Daoy (cell line): ENCODE results near the gene SHLD3. TPM values are rescaled to one million over a fixed set of nuclear protein-coding genes. Genes with fewer than 3 reads are reported as not detected.
"Not testable (repeated sequence)": the region's sequence is repeated elsewhere in the genome, so short reads cannot be mapped to it uniquely, and the experiment has no call there.

Experiments
- DNase-seq: peaks from one replicate; pipeline ENCODE4 v3.0.0-alpha.2; 2015; ENCODE audit warnings: low read depth
- total RNA-seq: library from RNA; depleted of rRNA; stranded (reverse); fragments of >200 nt; shearing (Covaris generic); gene quantifications from 2 replicates; pipeline ENCODE4 v1.2.3, GENCODE V29; 2014; rRNA removed

The SHLD3 gene, protein sequence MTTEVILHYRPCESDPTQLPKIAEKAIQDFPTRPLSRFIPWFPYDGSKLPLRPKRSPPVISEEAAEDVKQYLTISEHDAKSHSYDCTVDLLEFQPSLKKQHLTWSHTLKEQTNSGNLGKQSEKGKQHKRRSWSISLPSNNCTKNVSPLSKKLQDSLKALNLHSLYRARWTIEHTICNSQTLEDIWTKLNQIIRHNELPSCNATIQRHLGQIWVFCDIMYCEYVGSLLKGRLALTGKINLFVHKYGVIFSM
- total RNA-seq = 5.3 and 7.7 TPM in 2 replicates

DNA sequence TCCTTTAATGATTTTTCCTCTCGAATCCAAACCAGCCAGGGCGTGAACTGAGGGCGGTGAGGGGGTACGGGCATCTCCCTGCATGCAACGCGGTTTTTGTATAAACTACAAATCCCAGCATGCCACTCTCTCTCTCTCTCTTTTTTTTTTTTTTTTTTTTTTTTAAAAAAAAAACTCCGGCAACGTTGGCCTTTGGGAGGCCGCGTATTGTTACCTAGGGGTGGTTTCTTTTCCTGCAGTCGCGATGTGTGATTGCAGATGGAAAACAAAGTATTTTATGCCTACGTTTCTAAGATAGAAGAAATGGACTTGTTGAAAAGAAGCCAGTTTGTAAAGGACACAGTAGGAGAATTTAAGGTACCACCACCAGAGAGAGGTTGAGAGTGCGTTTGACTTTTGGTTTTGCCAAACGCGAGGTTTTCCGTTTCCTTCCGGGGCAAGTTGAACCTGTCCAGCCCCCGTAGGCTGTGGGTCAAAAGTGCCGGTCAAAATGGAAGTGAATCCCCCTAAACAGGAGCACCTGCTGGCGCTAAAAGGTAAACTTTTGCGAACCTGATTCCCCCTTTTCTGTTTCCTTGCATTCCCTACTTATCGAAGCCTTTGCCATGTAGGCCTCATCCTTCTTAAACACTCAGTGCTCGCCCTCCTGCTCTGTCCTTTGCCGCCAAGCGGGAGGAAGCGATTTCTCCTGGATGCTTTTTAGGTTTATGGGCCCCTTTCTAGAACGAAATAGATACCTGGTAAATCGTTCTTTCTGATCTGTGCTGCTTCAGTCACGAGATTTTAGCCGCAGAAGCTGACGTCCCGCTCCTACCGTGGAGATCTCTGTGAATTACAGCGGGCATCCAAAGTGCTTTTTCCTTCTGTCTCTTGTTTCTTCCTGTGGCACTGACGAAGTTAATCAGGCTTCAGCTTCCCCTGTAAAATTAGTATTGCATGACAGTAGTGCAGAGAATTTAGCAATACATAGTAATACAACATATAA, at the start of gene SHLD3, which contains the start of gene TRAPPC13:
Gene SHLD3 (plus strand): TSS at position 457 of the 985 bp plus-strand sequence. CDS start 4,561 bp downstream, outside the sequence.
Gene TRAPPC13 (plus strand): TSS at position 457 of the 985 bp plus-strand sequence. CDS start 34 bp downstream, at position 491.
- peak; percentile 88 for DNase-seq

DNA sequence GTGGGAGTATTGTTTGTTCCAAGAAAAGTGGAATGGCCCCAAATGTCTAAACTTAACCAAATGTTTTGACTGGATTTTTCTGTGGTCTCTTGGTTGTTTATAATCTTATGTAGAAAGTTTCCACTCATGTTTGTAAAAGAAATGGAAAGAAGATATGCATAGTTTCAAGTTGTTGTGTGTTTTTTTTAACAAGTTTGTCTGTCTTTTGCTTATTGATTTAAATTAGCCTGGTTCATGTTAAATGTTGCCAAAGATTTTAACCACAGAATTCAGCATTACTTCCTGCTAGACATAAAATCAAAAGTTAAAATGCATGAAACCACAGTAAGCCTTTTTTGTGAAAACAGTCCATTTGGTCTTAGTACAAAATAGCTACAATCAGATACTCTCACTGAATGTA, 47.7 kb upstream of the SHLD3 start:
- DNase-seq = no peak

DNA sequence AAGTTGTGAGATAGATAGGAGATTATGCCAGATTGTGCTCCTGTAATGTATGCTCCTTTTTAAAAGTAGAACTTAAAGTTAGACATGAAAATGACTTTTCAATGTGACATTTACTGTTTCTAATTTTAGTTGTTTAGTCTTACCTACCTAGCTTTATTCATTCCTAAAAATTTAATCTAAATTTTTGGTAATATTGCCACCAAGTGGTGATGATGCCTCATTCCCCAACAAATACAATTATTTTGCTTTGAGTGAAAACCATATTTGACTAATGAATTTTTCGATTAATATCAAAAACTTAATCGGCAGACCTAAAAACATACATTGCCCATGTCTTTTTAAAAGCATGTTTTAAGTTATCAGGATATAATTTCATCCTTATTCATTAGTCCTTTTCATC, 36.1 kb upstream of the SHLD3 start:
- DNase-seq = no peak

DNA sequence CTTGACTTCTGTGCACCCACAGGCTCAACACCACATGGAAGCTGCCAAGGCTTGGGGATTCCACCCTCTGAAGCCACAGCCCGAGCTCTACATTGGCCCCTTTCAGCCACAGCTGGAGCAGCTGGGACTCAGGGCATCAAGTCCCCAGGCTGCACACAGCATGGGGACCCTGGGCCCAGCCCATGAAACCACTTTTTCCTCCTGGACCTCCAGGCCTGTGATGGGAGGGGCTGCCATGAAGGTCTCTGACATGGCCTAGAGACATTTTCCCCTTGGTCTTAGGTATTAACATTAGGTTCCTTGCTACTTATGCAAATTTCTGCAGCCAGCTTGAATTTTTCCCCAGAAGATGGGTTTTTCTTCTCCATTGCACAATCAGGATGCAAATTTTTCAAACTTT, 23.1 kb upstream of the SHLD3 start:
- DNase-seq = not testable (repeated sequence)

DNA sequence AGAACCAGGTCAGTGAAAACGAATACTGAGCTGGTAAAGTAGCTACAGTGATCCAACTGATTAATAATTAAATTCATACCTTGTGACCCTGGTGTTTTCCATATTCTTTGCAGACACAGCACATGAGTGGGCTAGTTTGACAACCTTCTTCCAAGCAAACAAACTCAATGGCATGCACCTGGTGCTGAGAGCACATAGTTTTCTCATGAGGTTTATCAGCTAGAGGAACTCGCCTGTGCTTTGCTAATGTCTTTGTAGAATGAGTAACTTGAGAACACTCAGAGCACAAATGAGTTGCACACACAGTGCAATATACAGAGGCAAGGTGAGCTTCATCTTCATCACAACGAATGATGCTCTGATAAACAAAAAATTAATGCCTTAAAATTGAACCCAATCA, 13.3 kb upstream of the SHLD3 start:
- DNase-seq = no peak

DNA sequence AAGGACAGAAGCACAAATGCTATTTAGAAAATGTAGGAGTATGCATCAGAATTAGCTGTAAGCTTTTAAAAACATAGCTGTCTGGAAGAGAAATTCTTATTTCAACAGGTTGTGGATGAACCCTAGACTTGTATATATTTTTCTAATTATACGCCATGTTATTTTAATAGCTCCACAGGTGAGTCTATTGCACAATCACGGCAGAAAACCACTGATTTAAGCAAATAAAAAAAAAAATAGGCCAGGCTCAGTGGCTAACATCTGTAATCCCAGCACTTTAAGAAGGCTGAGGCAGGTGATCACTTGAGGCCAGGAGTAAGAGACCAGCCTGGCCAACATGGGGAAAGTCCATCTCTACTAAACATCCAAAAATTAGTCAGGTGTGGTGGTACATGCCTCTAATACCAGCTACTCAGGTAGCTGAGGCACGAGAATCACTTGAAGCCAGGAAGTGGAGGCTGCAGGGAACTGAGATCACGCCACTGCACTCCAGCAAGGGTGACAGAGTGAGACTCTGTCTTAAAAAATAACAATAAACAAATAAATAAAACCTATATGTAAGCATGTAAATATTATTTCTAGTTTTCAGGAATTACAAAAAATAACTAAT, 12.4 kb upstream of the SHLD3 start:
- DNase-seq = no peak

DNA sequence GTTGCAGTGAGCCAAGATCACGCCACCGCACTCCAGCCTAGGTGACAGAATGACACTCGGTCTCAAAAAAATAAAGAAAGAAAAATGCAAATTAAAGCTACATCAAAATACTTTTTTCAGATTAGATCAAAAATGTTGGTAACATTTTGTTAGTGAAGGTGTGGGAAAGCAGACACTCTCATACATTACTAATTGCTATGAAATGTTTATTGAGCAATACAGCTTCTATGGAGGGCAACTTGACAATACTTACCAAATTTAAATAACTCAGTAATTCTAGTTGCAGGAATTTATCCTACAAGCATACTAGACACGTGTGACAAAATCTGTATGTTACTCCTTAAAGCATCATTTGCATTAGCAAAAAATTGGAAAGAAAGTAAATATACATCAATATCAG, 4.8 kb upstream of the SHLD3 start:
- DNase-seq = no peak

DNA sequence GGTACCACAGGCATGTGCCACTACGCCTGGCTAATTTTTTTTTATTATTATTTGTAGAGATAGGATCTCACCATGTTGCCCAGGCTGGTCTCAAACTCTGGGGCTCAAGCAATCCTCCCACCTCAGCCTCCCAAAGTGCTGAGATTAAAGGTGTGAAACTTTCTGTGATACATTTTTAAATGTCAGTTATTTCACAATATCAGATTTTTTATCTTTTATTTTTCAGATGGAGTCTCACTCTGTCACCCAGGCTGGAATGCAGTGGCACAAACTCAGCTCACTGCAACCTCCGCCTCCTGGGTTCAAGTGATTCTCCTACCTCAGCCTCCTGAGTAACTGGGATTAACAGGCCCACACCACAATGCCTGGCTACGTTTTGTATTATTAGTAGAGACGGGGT, 2.9 kb upstream of the SHLD3 start:
- not testable (repeated sequence) for DNase-seq

DNA sequence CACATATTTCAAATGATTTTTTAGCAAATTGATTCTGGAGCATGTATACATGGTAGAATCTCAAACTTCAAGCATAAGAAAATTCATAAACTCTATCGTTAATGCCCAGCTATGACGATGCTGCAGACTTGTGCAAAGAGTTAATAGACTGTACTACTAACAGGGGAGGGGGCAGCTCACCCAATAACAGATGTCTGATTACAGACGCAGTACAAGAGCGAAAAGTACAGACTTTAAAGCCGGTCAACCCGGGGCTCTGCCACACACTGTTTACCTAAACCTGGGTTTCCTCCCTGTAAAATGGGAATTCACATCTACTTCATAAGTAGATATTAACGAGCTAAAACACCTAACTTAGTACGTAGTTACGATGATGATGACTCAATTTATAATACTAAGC, 1.3 kb upstream of the SHLD3 start:
- no peak for DNase-seq

DNA sequence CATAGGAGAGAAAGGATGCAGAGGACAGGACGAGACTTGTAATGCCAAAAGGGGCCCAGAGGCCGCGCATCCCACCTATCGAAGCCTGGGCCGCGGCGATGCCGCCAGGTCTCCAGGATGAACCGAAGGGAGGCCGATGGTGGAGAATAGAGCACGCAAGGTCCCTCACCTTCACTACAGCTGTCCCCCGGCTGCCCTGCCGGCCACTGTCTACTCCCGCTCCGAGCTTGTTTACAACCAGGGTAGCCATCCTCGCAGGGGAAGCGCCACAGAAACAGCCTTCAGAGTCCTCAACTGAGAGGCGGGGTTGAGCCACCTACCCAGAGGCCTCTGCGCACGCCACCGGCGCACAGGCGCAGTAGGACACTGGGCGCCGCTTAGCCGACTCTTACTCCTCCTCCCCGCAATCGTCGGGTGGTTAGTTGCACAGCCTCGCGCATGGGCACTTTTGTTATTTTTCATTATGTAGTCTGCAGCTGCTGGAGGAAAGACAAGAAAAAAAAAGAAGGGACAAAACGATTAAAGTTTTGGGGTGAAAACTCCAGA, 729 bp upstream of the SHLD3 start, which contains the start of gene TRIM23:
Gene TRIM23 (minus strand): TSS at position 309 of the 546 bp plus-strand sequence. CDS start 59 bp downstream, at position 250.
- DNase-seq = peak; percentile 96

DNA sequence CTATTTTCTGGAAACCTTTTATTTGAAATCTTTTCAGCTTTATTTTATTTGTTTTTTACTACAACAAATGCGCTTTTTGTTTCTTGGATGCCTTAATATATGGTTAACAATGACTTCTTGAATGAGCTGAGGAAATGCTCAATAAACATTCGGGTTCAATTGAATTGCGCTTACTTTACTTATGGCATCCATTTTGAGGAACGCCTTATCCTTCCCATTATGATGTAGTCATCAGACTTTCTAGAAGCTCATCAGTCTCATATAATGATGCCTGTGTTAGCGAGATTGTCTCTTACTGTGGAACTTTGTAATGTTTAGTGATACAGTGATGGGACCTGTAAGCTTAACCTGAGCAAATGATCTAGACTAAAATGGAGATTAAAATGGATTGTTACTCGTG, 916 bp downstream of the SHLD3 start:
- no peak for DNase-seq

DNA sequence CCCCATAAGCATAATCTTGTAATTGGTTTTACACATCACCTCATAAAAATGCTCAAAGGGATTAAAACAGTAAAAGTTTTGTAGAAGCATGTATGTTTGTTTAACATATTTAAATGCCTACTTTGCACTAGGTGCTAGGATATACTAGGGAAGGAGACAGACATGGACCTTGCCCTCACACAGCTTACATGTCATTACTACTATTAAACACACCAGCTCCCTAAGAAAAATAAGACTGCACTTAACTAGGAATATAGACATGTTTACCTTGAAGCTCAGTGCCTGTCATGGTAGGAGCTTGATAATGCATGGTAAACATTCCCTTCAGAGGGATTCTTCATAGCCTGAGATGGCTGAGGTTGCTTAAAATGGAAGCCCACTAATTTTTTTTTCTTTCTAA, 6.2 kb downstream of the SHLD3 start:
- no peak for DNase-seq

DNA sequence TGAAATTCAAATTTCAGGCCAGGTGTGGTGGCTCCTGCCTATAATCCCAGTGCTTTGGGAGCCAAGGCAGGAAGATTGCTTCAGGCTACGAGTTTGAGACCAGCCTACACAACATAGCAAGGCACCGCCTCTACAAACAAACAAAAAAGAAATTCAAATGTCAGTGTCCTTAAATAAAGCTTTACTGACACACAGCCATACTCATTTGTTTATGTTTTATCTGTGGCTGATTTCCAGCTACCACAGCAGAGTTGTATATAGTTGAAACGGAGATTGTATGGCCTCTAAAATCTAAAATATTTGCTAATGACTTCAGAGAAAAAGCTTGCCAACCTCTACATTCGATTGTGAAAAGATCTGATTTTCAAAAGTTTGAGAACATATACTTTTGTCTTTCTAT, 15.4 kb downstream of the SHLD3 start:
- DNase-seq = no peak

DNA sequence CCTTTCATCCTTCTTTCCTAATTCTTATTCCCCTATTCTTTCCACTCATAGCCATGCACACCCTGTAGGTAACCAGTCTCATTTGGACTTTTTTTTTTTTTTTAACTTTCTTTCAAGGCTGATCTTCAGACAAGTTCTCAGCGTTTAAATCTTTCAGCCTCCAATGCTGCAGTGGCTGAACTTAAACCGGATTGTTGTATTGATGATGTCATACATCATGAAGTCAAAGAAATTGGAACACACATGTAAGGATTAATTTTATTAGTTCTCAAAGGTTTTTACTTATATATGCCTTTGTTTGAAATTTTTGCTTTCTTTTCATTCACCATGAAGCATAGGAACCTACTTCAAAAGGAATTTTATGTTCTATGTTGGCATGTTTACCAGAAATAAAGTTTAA, 22.1 kb downstream of the SHLD3 start:
- no peak for DNase-seq

DNA sequence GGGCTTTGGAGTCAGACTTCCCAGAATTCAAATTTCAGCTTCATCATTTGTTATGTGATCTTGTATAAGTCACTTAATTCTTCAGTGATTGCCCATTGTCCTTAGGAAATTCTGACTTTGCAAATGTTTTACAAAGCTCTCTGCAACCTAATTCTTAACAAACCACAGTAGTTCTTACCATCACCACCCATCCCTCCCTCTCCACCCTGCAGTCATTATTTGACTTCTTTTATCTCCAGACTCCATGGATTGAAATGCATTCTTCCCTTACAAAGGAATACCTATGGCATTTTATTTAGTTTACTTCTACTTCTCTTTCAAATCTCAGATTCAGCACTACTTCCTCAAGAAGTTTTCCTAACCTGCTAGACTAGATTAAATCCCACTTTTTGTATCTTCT, 23.1 kb downstream of the SHLD3 start:
- no peak for DNase-seq

DNA sequence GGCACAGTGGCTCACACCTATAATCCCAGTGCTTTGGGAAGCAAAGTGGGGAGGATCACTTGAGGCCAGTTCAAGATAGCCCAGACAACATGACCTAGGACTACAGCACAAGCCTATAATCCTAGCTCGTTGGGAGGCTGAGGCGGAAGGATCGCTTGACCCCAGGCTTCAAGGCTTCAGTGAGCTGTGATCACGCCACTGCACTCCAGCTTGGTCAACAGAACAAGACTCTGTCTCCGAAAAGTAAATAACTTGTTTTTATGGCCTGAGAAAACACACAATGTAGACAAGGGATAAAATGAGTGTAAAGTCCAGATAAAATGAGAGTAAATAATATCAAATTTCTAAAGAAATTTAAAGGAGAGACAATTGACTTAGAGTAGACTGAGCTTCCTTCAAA, 26.3 kb downstream of the SHLD3 start:
- DNase-seq = no peak

DNA sequence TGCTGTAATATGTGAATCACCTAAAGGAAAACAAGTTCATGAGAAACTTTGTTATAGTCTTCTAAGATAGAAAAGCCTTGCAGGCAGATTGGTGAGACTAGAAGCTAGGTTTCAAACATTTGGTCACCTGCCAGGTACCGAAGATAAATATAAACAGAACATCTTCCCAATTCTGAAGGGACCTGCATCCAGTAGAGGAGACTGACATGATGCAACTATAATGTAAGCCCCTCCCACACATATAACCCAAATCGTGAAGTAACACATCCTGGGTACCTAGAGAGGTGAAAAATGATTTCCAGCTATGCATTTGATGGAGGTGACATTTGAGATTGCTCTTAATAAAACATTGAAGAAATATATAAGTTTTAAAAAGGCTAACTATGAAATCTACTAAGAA, 29.9 kb downstream of the SHLD3 start:
- DNase-seq = no peak

DNA sequence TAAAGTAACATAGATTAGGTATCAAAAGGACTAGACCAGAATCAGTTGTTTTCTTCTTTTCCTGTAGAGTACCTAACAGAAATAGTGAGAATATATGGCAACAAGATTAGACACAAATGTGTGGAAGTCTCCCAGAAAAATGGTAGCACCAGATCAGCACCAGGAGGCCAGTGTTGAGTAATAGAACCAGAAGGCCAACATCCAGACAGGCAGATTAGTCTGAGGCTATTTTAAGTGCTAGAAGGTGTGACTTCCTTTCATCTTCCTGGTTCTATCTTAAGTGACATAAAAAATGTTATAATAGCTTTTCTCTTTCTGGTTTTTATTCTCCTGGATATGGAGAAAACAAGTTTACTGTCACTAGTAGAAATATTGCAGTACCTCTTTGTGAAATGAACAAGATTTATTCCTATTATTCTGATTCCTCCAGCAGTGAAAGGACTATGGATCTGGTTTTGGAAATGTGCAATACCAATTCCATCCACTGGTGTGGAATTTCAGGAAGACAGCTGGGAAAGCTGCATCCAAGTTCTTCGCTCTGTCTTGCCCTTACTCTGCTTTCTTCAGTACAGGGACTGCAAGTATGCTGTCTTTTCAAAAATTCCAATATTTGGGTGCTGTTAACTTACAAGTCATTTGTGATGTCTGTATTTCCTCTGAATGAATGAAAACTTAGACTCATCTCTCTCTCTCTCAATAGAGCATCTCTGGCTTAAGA, 39.1 kb downstream of the SHLD3 start:
- DNase-seq = peak; percentile 6

DNA sequence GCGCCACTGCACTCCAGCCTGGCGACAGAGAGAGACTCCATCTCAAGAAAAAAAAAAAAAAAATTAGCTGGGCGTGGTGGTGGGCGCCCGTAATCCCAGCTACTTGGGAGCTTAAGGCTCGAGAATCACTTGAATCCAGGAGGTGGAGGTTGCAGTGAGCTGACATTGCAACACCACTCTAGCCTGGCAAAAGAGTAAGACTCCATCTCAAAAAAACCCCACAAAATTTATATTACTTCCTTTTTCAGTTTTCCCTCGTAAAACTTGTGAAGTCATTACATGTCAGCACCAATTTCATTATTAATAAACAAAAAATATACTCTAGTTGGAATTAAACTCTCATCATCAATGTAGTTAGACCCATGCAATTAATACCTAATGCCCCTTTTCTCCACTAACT, 43.9 kb downstream of the SHLD3 start:
- DNase-seq = no peak

DNA sequence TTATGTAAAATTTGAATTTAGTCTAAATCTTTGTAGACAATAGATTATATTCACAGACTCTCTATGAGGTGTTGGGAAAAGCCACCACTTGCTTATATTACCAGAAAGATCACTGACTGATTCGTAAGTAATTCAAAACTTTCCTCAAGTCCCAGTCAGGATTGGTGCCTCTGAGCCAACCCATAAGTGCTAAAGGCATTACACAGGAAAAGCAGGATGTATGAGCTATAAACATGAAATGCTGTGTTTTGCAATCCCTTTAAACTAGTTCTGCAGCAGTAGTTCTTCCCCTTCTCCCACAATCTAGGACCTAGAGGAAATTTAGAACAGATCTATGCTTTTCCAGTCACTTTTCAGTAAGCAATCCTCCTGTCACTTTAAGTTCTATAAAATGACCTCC, 48.0 kb downstream of the SHLD3 start:
- DNase-seq = no peak

DNA sequence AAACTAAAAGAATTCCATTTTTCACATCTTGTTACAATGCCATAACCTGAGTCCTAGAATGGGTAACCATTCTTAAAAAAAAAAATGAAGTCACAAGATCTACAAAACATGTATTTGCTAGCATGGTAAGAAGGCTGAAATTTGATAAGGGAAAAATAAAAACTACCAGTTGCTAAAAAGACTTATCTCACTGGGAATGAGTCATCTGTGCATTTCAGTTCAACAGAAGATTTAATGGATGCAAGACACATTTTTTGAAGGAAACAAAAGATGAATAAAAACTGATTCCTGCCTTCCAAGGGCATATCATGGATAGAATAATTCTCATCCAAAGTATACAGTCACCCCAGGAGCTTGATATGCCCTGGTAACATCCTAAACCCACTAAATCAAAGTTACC, 49.9 kb downstream of the SHLD3 start:
- no peak for DNase-seq
